K562 (cell line): ENCODE data around the gene PCDH9. TPM values are rescaled to one million over a fixed set of nuclear protein-coding genes. Genes with fewer than 3 reads are reported as not detected.

Source experiments
- ATAC-seq: fragments of 200-7000 bp; cut with Tn5 transposase; 3 replicates; pipeline ENCODE4 v1.9.1; 2020; ENCODE audit warnings: moderate library complexity
- BruUV-seq: library from RNA; stranded (reverse); fragments of 400-500 nt; replicated peaks from 2 replicates; lab custom pipeline; 2021; lab: Mats Ljungman, UMichigan
- CTCF ChIA-PET: fragments of 300-600 bp; formaldehyde crosslinking; extraction: SDS; loops from one replicate; lab custom pipeline; 2021; ENCODE audit warnings: low intra/inter-chr PET ratio; lab: Yijun Ruan, JAX
- POLR2A ChIA-PET: fragments of 300-600, 350-650 bp; sonication (Branson Sonifier 250); formaldehyde crosslinking; extraction: SDS; loops from one replicate; lab custom pipeline; 2021; ENCODE audit warnings: antibody characterized with exemption, inconsistent platforms; lab: Yijun Ruan, JAX
- DNase-seq, 4 experiments: peaks; one replicate each; pipeline versions ENCODE4 v3.0.0 to v3.0.0-alpha.2; 2011 to 2018; ENCODE audit warnings: low spot score in 3 of 4, mixed read lengths in 3 of 4; ENCODE audit errors: extremely low read depth in 1 of 4
- FAIRE-seq: peaks from 2 replicates; lab custom pipeline; 2011; peaks lifted over from hg19 to GRCh38; lab: Jason Lieb, UNC
- H2AFZ ChIP-seq: 2 replicates; pipeline ENCODE4 v1.6.0; 2011; ENCODE audit warnings: low read depth, low read length, control low read depth, inconsistent platforms
- H3K27ac ChIP-seq: fragments of 200-600 bp; 3 replicates; pipeline ENCODE4 v1.8.0; 2011; ENCODE audit warnings: low read depth, mild to moderate bottlenecking, control low read depth, inconsistent platforms, low read length, moderate library complexity, mixed read lengths; ENCODE audit errors: extremely low read depth
- H3K27me3 ChIP-seq, 2 experiments: fragments of 300-600 bp in 1 of 2; 2 replicates in 1 of 2; 3 replicates in 1 of 2; pipeline versions ENCODE4 v1.6.0 to v1.8.0; 2011; ENCODE audit warnings: inconsistent platforms in 2 of 2, low read length in 2 of 2, mild to moderate bottlenecking in 1 of 2, mixed read lengths in 1 of 2, moderate library complexity in 1 of 2; ENCODE audit not compliant: control insufficient read depth in 2 of 2, insufficient read depth in 2 of 2
- H3K36me3 ChIP-seq: fragments of 300-600 bp; 3 replicates; pipeline ENCODE4 v1.8.0; 2011; ENCODE audit warnings: mild to moderate bottlenecking, low read length, inconsistent platforms; ENCODE audit not compliant: control insufficient read depth, insufficient read depth
- H3K4me1 ChIP-seq, 2 experiments: fragments of 200-600 bp in 1 of 2; replicated peaks in 1 of 2; 2 replicates in 1 of 2; 3 replicates in 1 of 2; pipeline versions ENCODE4 v1.5.1 to v1.8.0; 2011; ENCODE audit warnings: inconsistent platforms in 2 of 2, low read length in 2 of 2, mild to moderate bottlenecking in 1 of 2, mixed read lengths in 1 of 2, moderate library complexity in 1 of 2; ENCODE audit not compliant: control insufficient read depth in 2 of 2, insufficient read depth in 2 of 2
- H3K4me2 ChIP-seq: 2 replicates; pipeline ENCODE4 v1.6.1; 2011; ENCODE audit warnings: low read length, control low read depth, inconsistent platforms, mixed read lengths; ENCODE audit not compliant: insufficient read depth
- H3K4me3 ChIP-seq: fragments of 200-600 bp; sonication (generic), shearing (Covaris generic); 2 replicates; pipeline ENCODE4 v1.5.1; 2016; ENCODE audit warnings: control low read depth, inconsistent platforms
- H3K79me2 ChIP-seq: fragments of 200-600 bp; 3 replicates; pipeline ENCODE4 v1.8.0; 2011; ENCODE audit warnings: low read length, inconsistent platforms; ENCODE audit not compliant: control insufficient read depth, insufficient read depth
- H3K9ac ChIP-seq, 2 experiments: 2 replicates each; pipeline versions ENCODE4 v1.6.0 to v1.6.1; 2011; ENCODE audit warnings: low read depth in 2 of 2, low read length in 2 of 2, control low read depth in 1 of 2, inconsistent platforms in 1 of 2, mild to moderate bottlenecking in 1 of 2, mixed read lengths in 1 of 2; ENCODE audit not compliant: insufficient read depth in 1 of 2
- H3K9me1 ChIP-seq: one replicate; pipeline ENCODE4 v1.6.0; 2011; ENCODE audit warnings: inconsistent platforms, mild to moderate bottlenecking, low read length, moderate library complexity; ENCODE audit not compliant: control insufficient read depth, insufficient read depth
- H3K9me3 ChIP-seq: replicated peaks from 2 replicates; pipeline ENCODE4 v1.5.1; 2011; ENCODE audit warnings: low read depth, low read length, inconsistent platforms; ENCODE audit not compliant: control insufficient read depth, insufficient read depth
- H4K20me1 ChIP-seq: replicated peaks from 2 replicates; pipeline ENCODE4 v1.6.1; 2011; ENCODE audit warnings: low read length, inconsistent platforms, mixed read lengths; ENCODE audit not compliant: control insufficient read depth, insufficient read depth
- CBX1 ChIP-seq: sonication (generic); IDR thresholded peaks from 2 replicates; pipeline ENCODE4 v1.6.1; 2016; ENCODE audit warnings: antibody characterized with exemption, low read depth, mild to moderate bottlenecking
- CCAR2 ChIP-seq: fragments of 200-400 bp; formaldehyde crosslinking; IDR thresholded peaks from 2 replicates; pipeline ENCODE4 v1.6.1; 2017; ENCODE audit warnings: mild to moderate bottlenecking, low read depth, low read length
- EP300 ChIP-seq: IDR thresholded peaks from 2 replicates; pipeline ENCODE4 v1.6.1; 2012; ENCODE audit warnings: low read length, improper control_type of control experiment
- ETV5 ChIP-seq: sonication (generic); formaldehyde crosslinking; IDR thresholded peaks from 2 replicates; pipeline ENCODE4 v1.4.0; 2020; ENCODE audit warnings: low read depth, mild to moderate bottlenecking, missing genetic modification reagents
- MAFF ChIP-seq: IDR thresholded peaks from 2 replicates; pipeline ENCODE4 v1.6.1; 2012; ENCODE audit warnings: low read length, improper control_type of control experiment
- MEF2D ChIP-seq: conservative IDR thresholded peaks from 2 replicates; pipeline ENCODE4 v1.6.1; 2016; ENCODE audit warnings: low read depth, missing genetic modification characterization, missing compliant biosample characterization
- NKRF ChIP-seq: fragments of 450-650 bp; IDR thresholded peaks from 2 replicates; pipeline ENCODE4 v1.6.1; 2016; ENCODE audit warnings: borderline replicate concordance
- PHTF2 ChIP-seq: fragments of 250-450 bp; sonication (Bioruptor Pico); IDR thresholded peaks from 2 replicates; pipeline ENCODE4 v1.5.0; 2021; ENCODE audit warnings: mild to moderate bottlenecking
- SMAD4 ChIP-seq: fragments of 250-450 bp; sonication (Bioruptor Pico); conservative IDR thresholded peaks from 2 replicates; pipeline ENCODE4 v1.8.0; 2021; ENCODE audit warnings: inconsistent platforms, mild to moderate bottlenecking, moderate library complexity
- THAP7 ChIP-seq: fragments of 250-450 bp; sonication (Bioruptor Pico); IDR thresholded peaks from 2 replicates; pipeline ENCODE4 v1.5.0; 2021
- THRA ChIP-seq: fragments of 450-650 bp; IDR thresholded peaks from 2 replicates; pipeline ENCODE4 v1.6.1; 2017; ENCODE audit warnings: mild to moderate bottlenecking, moderate library complexity
- ZBED1 ChIP-seq: IDR thresholded peaks from 2 replicates; pipeline ENCODE4 v1.6.1; 2014
- ZNF561 ChIP-seq: fragments of 450-650 bp; formaldehyde crosslinking; conservative IDR thresholded peaks from 2 replicates; pipeline ENCODE4 v1.4.0; 2020; ENCODE audit warnings: mild to moderate bottlenecking, moderate library complexity
- WGBS: fragments of 100-300 bp; shearing (Covaris generic); methylation state at CpG from one replicate; pipeline ENCODE4 v1.1.6; 2016; ENCODE audit warnings: low coverage, mixed read lengths; ENCODE audit not compliant: insufficient coverage; ENCODE audit errors: missing lambda C conversion rate; 5-methylcytosine and 5-hydroxymethylcytosine counted together
- in situ Hi-C: fragments of 300-500 bp; cut with MboI; formaldehyde crosslinking; loops from 4 replicates; pipeline ENCODE4 v1.15.0; 2018; ENCODE audit warnings: inconsistent platforms, mixed read lengths
- intact Hi-C: fragments of 100-400 bp; cut with micrococcal nuclease; formaldehyde crosslinking; loops from 2 replicates; pipeline ENCODE4 v1.14.2; 2022
- polyA plus RNA-seq, 8 experiments: library from polyadenylated mRNA; depleted of rRNA in 4 of 8; stranded (reverse) in 5 of 8; unstranded in 3 of 8; fragments of >200 nt; fragmentation: Nextera tagmentation in 2 of 8; fragmentation: Illumina TruSeq in 1 of 8; extraction: Ambion mirVana in 2 of 8; extraction: Trizol in 1 of 8; gene quantifications; 2 replicates each; pipeline versions ENCODE4 v1.2.1 to v1.2.3, GENCODE V29; 2011 to 2014; ENCODE audit warnings: inconsistent platforms in 1 of 8, missing spikeins in 1 of 8
- total RNA-seq, 7 experiments: library from RNA; depleted of rRNA in 6 of 7; stranded (reverse); fragments of >200 nt in 6 of 7; fragmentation: Illumina TruSeq in 2 of 7; extraction: Trizol in 2 of 7; gene quantifications; 2 replicates each; pipeline versions ENCODE4 v1.2.1 to v1.2.3, GENCODE V29; 2011 to 2021; ENCODE audit warnings: low replicate concordance in 1 of 7

The PCDH9 gene
- total and polyA plus RNA-seq, 9 of the 15 experiments (the other 6 are each of a cell fraction or from before 2014, with no cell fraction given): 1.1 to 6.7 (median 4.9) TPM

- TF ChIP-seq MAFF (no peak), ZNF561 (CRISPR knock-in tag) (no peak), ZBED1 (no peak), MEF2D (no peak), ETV5 (no peak), PHTF2 (CRISPR knock-in tag) (no peak), EP300 (no peak), THAP7 (no peak), SMAD4 (CRISPR knock-in tag) (no peak), CBX1 (no peak), THRA (no peak), CCAR2 (no peak)
- TF ChIP-seq, all 486 proteins: peak for 0
Measured at GRCh38 chr13:66429156-66429555, 801.0 kb downstream of the PCDH9 start (continued).

- H4K20me1 ChIP-seq: no peaks in the 10 kb centered on the region
- BruUV-seq: no TSS peak
- H3K4me3 ChIP-seq: no peak overlapping the region
- H3K79me2 ChIP-seq: no peaks in the 10 kb centered on the region
- H3K36me3 ChIP-seq: no peaks in the 10 kb centered on the region
- ChIA-PET CTCF (no interaction called here), POLR2A (no interaction called here)
- H3K9ac ChIP-seq: no peak overlapping the region
- H3K4me2 ChIP-seq: no peak overlapping the region
- no peaks in the 10 kb centered on the region for H3K9me3 ChIP-seq
- no peak for ATAC-seq
- no peaks in the 10 kb centered on the region for H3K27me3 ChIP-seq
- DNase-seq: no peak
- WGBS: 34% methylated on average over 2 of the region's 2 CpGs
- no peak for TF ChIP-seq NKRF
- intact Hi-C loops: no loop called here
- no peak for FAIRE-seq
- in situ Hi-C loops: no loop called here
- no peak overlapping the region for H2AFZ ChIP-seq
- no peaks in the 10 kb centered on the region for H3K9me1 ChIP-seq
- no peak overlapping the region for H3K27ac ChIP-seq
- H3K4me1 ChIP-seq: no peaks in the 10 kb centered on the region
Measured at GRCh38 chr13:66427458-66427861, 802.7 kb downstream of the PCDH9 start.
